Left lobe of liver (tissue), 2 donors: Measurements from ENCODE around the gene LRMDA. TPM values are rescaled to one million over a fixed set of nuclear protein-coding genes. Genes with fewer than 3 reads are reported as not detected.
A peak's percentile ranks its signal among the peaks of the same experiment; 100 is the strongest.

Source experiments
- ATAC-seq: fragments of 200-7000 bp; cut with Tn5 transposase; one replicate; pipeline ENCODE4 v1.9.1; 2020; ENCODE audit warnings: mild to moderate bottlenecking, moderate library complexity
- DNase-seq: peaks from one replicate; pipeline ENCODE4 v3.0.0-alpha.2; 2020; ENCODE audit warnings: low spot score
- total RNA-seq: library from RNA; stranded (reverse); gene quantifications from one replicate; pipeline ENCODE4 v1.2.1, GENCODE V29; 2021
- donor health status: DM: no; HTN: no; CAD: no; lungs with moderate emphysema.
- donor health status: DM: no; HTN: yes; CAD: no.

The LRMDA gene
- total RNA-seq, 1 donor from 2014 or later: 9.1 TPM

- ATAC-seq (no peak), DNase-seq (no peak)
Measured at GRCh38 chr10:76301211-76301610, 869.8 kb downstream of the LRMDA start.

GRCh38 chr10:76301950-76302349 is 870.5 kb downstream of the LRMDA start:
- no peak for ATAC-seq
- DNase-seq: no peak

GRCh38 chr10:76302481-76302880 is 871.1 kb downstream of the LRMDA start:
- DNase-seq (no peak), ATAC-seq (no peak)

GRCh38 chr10:76302961-76303630 is 871.7 kb downstream of the LRMDA start:
- no peak for ATAC-seq
- DNase-seq: no peak

- DNase-seq: peak; percentile 53
- peak; percentile 95 for ATAC-seq
Measured at GRCh38 chr10:76303682-76304316, 872.4 kb downstream of the LRMDA start.

- ATAC-seq (no peak), DNase-seq (no peak)
Measured at GRCh38 chr10:76305930-76306615, 874.6 kb downstream of the LRMDA start.

- ATAC-seq (no peak), DNase-seq (no peak)
Measured at GRCh38 chr10:76306856-76307255, 875.4 kb downstream of the LRMDA start.

- DNase-seq (no peak), ATAC-seq (no peak)
Measured at GRCh38 chr10:76309070-76309469, 877.6 kb downstream of the LRMDA start.

- no peak for DNase-seq
- ATAC-seq: no peak
Measured at GRCh38 chr10:76309741-76310587, 878.5 kb downstream of the LRMDA start.

GRCh38 chr10:76310588-76311080 is 879.2 kb downstream of the LRMDA start:
- ATAC-seq (peak; percentile 49), DNase-seq (no peak)

- DNase-seq (no peak), ATAC-seq (peak; percentile 95)
Measured at GRCh38 chr10:76311752-76312636, 880.6 kb downstream of the LRMDA start.

- ATAC-seq (no peak), DNase-seq (no peak)
Measured at GRCh38 chr10:76315240-76315639, 883.8 kb downstream of the LRMDA start.

- no peak for ATAC-seq
- no peak for DNase-seq
Measured at GRCh38 chr10:76316234-76316633, 884.8 kb downstream of the LRMDA start.

- no peak for DNase-seq
- no peak for ATAC-seq
Measured at GRCh38 chr10:76317078-76317477, 885.7 kb downstream of the LRMDA start.

- DNase-seq (no peak), ATAC-seq (no peak)
Measured at GRCh38 chr10:76318211-76318610, 886.8 kb downstream of the LRMDA start.

GRCh38 chr10:76319661-76320060 is 888.2 kb downstream of the LRMDA start:
- DNase-seq: no peak
- no peak for ATAC-seq

GRCh38 chr10:76324283-76324682 is 892.9 kb downstream of the LRMDA start:
- DNase-seq (peak; percentile 85), ATAC-seq (peak; percentile 98)

- DNase-seq: no peak
- ATAC-seq: no peak
Measured at GRCh38 chr10:76327441-76327840, 896.0 kb downstream of the LRMDA start.

- DNase-seq (no peak), ATAC-seq (peak; percentile 54)
Measured at GRCh38 chr10:76328348-76328747, 896.9 kb downstream of the LRMDA start.
